ENCODE results near the gene LPP. TPM values are rescaled to one million over a fixed set of nuclear protein-coding genes. Genes with fewer than 3 reads are reported as not detected.

Gene LPP
- total and polyA plus RNA-seq, 2 of the 4 experiments (the other 2 are of a cell fraction) = 16.0 to 130 TPM

GRCh38 chr3:188544012-188544411 lies 390.1 kb downstream of the LPP start:
- no peak overlapping the region for H2BK20ac ChIP-seq (ENCODE audit: low read depth, low read length)
- ChIA-PET POLR2A (ENCODE audit: unreplicated experiment) (no interaction called here), CTCF (interaction anchor here (0.6 kb wide), 1 partner anchor 18 kb away, joined by 3 read pairs; no protein-coding TSS in a partner anchor)
- H3K18ac ChIP-seq (ENCODE audit: low read depth, low read length) = no peak overlapping the region
- H2AK9ac ChIP-seq (replicated peaks; ENCODE audit: low read depth, low read length, poor library complexity) = no peak overlapping the region
- peaks cover 45 to 69% of the 10 kb centered on the region in 2 experiments for H3K79me1 ChIP-seq (ENCODE audit: low read depth in 1 of 2, low read length in 2 of 2)
- H3K23ac ChIP-seq (ENCODE audit: low read depth, low read length) = no peak overlapping the region
- no peak overlapping the region for H3K4ac ChIP-seq (ENCODE audit: low read depth, low read length)
- H3K9me1 ChIP-seq (ENCODE audit: insufficient read depth, low read length) = peaks cover 10% of the 10 kb centered on the region
- DNase-seq = no peak
- H3K4me3 ChIP-seq (ENCODE audit: insufficient read depth, low read depth, low read length) = no peak overlapping the region
- intact Hi-C loops (cut with micrococcal nuclease) = no loop called here
- no peak for TF ChIP-seq CHD1 (IDR thresholded peaks at IDR 0.05; ENCODE audit: low read depth, low read length)
- TF ChIP-seq NFE2L2 (IDR thresholded peaks at IDR 0.05; ENCODE audit: low read depth, low read length) = no peak
- TF ChIP-seq BHLHE40 (IDR thresholded peaks at IDR 0.05; ENCODE audit: low read depth, low read length) = no peak
- no peak for TF ChIP-seq MXI1 (IDR thresholded peaks at IDR 0.05; ENCODE audit: borderline replicate concordance, low read depth, low read length)
- no peak for TF ChIP-seq RFX5 (IDR thresholded peaks at IDR 0.05; ENCODE audit: low read depth, low read length)
- TF ChIP-seq USF2 (IDR thresholded peaks at IDR 0.05; ENCODE audit: low read depth, low read length) = no peak
- TF ChIP-seq FOS (IDR thresholded peaks at IDR 0.05; ENCODE audit: low read depth, low read length) = no peak
- TF ChIP-seq CEBPB (IDR thresholded peaks at IDR 0.05; ENCODE audit: low read depth, low read length) = no peak
- TF ChIP-seq RAD21 (IDR thresholded peaks at IDR 0.05; ENCODE audit: low read length) = no peak
- TF ChIP-seq MAZ (IDR thresholded peaks at IDR 0.05; ENCODE audit: borderline replicate concordance, low read depth, low read length) = no peak
- TF ChIP-seq POLR2A (IDR thresholded peaks at IDR 0.05; ENCODE audit: low read depth, low read length) = no peak
- TF ChIP-seq CTCF (conservative IDR thresholded peaks at IDR 0.05; ENCODE audit: low read depth, low read length) = no peak
- no peak for TF ChIP-seq MAFK (IDR thresholded peaks at IDR 0.05; ENCODE audit: low read depth, low read length)
- no peak for TF ChIP-seq SMC3 (IDR thresholded peaks at IDR 0.05; ENCODE audit: low read depth, low read length)
- H4K20me1 ChIP-seq (ENCODE audit: insufficient read depth, low read length) = peaks cover 3% of the 10 kb centered on the region; the same call in 1 of the 2 replicates
- H4K8ac ChIP-seq (ENCODE audit: low read depth in 2 of 2, low read length in 2 of 2) = no peak overlapping the region
- H3K36me3 ChIP-seq (ENCODE audit: control insufficient read depth, insufficient read depth, low read length) = peaks cover 2% of the 10 kb centered on the region; the same call in 1 of the 2 replicates
- H4K5ac ChIP-seq (ENCODE audit: low read depth, low read length) = no peak overlapping the region
- ATAC-seq (ENCODE audit: low read depth) = no peak
- no peak overlapping the region for H3K9ac ChIP-seq (ENCODE audit: low read depth, low read length)
- H4K91ac ChIP-seq (ENCODE audit: insufficient read depth, low read depth, low read length) = no peak overlapping the region
- no peak overlapping the region for H3K56ac ChIP-seq (ENCODE audit: extremely low read depth, insufficient read depth, low read length)
- BruUV-seq (replicated peaks) = no TSS peak
- in situ Hi-C loops (cut with MboI; ENCODE audit: low sequenced_read_pairs) = loop anchor here (25.0 kb wide), 1 partner anchor 807 kb away; the partner anchor contains the start of gene BCL6
- H2BK120ac ChIP-seq (ENCODE audit: low read depth, low read length) = no peak overlapping the region
- dilution Hi-C loops (cut with HindIII; ENCODE audit: low sequenced_read_pairs, unreplicated experiment) = no loop called here
- peaks cover 10% of the 10 kb centered on the region; the same call in 1 of the 2 replicates for H3K4me1 ChIP-seq (ENCODE audit: control insufficient read depth, insufficient read depth, low read length)
- H3K27me3 ChIP-seq (ENCODE audit: control insufficient read depth, insufficient read depth, low read length) = no peaks in the 10 kb centered on the region
- H2AFZ ChIP-seq (replicated peaks; ENCODE audit: low read length, poor library complexity) = no peak overlapping the region
- H2AK5ac ChIP-seq (ENCODE audit: low read depth, low read length) = no peak overlapping the region
- H3K14ac ChIP-seq (replicated peaks; ENCODE audit: low read depth, low read length) = no peak overlapping the region
- H2BK5ac ChIP-seq (ENCODE audit: low read depth, low read length, poor library complexity, severe bottlenecking) = no peak overlapping the region
- H3K27ac ChIP-seq (ENCODE audit: insufficient read depth, low read length) = no peak overlapping the region
- no peak overlapping the region for H2BK15ac ChIP-seq (ENCODE audit: low read depth, low read length)
- no peaks in the 10 kb centered on the region for H3K9me3 ChIP-seq (ENCODE audit: control insufficient read depth, insufficient read depth, low read length)
- H3K4me2 ChIP-seq (ENCODE audit: low read depth, low read length) = no peak overlapping the region
